Spleen (tissue), 7 donors: Measurements from ENCODE around the gene CHST15.

Source experiments
- POLR2A ChIP-seq, 3 donors: fragments of 450-650 bp; IDR thresholded peaks; one replicate each; pipeline ENCODE4 v1.5.1; 2017; ENCODE audit warnings: antibody characterized with exemption in 3 of 3, mild to moderate bottlenecking in 1 of 3
- TF ChIP-seq, protein P1 (sequence below), 11 experiments: fragments of 200-600 bp in 7 of 11; fragments of 450-650 bp in 4 of 11; sonication (generic) in 4 of 11; IDR thresholded peaks in 8 of 11; conservative IDR thresholded peaks in 3 of 11; 1 replicate in 7 of 11; 2 replicates in 4 of 11; pipeline versions ENCODE4 v1.4.0 to v1.8.0; 2016 to 2021; ENCODE audit warnings: antibody characterized with exemption in 11 of 11, inconsistent platforms in 4 of 11, mild to moderate bottlenecking in 1 of 11
- donor health status: DM: no; HTN: no; CAD: no; lungs with moderate emphysema.
- donor health status: DM: no; HTN: no; CAD: no.
- donor health status: DM: no; HTN: no; CAD: no.

DNA sequence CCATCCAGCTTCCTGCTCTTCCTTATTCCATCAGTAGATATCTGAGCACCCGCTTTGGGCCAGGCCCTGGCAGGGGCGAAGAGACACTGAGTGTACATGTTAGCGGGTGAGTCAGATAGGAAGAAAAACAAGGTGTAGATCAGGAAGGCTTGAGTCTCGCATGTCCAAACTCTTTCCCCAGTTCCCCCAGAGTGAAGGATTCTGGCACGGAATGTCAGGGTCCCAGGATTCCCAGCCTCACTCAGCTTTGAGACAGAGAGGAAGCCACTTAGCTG is 24.1 kb upstream of the CHST15 start:
- TF ChIP-seq, protein P1, sequence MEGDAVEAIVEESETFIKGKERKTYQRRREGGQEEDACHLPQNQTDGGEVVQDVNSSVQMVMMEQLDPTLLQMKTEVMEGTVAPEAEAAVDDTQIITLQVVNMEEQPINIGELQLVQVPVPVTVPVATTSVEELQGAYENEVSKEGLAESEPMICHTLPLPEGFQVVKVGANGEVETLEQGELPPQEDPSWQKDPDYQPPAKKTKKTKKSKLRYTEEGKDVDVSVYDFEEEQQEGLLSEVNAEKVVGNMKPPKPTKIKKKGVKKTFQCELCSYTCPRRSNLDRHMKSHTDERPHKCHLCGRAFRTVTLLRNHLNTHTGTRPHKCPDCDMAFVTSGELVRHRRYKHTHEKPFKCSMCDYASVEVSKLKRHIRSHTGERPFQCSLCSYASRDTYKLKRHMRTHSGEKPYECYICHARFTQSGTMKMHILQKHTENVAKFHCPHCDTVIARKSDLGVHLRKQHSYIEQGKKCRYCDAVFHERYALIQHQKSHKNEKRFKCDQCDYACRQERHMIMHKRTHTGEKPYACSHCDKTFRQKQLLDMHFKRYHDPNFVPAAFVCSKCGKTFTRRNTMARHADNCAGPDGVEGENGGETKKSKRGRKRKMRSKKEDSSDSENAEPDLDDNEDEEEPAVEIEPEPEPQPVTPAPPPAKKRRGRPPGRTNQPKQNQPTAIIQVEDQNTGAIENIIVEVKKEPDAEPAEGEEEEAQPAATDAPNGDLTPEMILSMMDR (IDR thresholded peaks at IDR 0.05 in 8 of 11, conservative IDR thresholded peaks at IDR 0.05 in 3 of 11) = no peak
- no peak for TF ChIP-seq POLR2A (IDR thresholded peaks at IDR 0.05)
